Hepatocyte (in vitro differentiated cells): ENCODE measurements around the gene JAML.

Experiments
- EZH2 ChIP-seq: fragments of 200-600 bp; sonication (generic); IDR thresholded peaks from 2 replicates; pipeline ENCODE4 v1.6.1; 2016; ENCODE audit warnings: antibody characterized with exemption, mild to moderate bottlenecking, borderline replicate concordance
- TF ChIP-seq, protein P1 (sequence below): fragments of 200-600 bp; sonication (generic); IDR thresholded peaks from 2 replicates; pipeline ENCODE4 v1.5.1; 2016; ENCODE audit warnings: antibody characterized with exemption, mild to moderate bottlenecking; ENCODE audit not compliant: poor library complexity

DNA sequence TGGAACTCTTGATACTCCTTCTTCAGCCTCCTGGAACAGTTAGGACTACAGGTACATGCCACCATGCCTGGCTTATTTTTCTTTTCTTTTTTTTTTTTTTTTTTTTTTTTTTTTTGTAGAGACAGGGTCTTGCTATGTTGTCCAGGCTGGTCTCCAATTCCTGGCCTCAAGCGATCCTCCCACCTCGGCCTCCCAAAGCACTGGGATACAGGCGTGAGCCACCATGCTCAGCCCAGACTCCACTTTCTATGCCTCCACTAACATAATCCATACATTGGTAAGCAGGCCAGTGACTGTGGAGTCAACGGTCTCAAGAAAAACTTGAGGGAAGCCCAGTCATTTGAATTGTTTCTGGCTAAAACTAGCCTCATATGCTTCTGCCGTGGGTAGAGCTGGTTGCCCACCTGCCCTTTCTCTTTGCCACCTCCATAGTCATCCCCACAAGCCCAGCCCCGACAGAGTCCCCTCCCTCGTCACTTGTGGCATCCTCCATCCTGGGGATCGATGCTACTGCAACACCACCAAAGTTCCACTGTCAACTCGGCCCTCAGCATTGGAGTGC, 50.7 kb downstream of the JAML start:
- TF ChIP-seq EZH2 = no peak
- TF ChIP-seq, protein P1, sequence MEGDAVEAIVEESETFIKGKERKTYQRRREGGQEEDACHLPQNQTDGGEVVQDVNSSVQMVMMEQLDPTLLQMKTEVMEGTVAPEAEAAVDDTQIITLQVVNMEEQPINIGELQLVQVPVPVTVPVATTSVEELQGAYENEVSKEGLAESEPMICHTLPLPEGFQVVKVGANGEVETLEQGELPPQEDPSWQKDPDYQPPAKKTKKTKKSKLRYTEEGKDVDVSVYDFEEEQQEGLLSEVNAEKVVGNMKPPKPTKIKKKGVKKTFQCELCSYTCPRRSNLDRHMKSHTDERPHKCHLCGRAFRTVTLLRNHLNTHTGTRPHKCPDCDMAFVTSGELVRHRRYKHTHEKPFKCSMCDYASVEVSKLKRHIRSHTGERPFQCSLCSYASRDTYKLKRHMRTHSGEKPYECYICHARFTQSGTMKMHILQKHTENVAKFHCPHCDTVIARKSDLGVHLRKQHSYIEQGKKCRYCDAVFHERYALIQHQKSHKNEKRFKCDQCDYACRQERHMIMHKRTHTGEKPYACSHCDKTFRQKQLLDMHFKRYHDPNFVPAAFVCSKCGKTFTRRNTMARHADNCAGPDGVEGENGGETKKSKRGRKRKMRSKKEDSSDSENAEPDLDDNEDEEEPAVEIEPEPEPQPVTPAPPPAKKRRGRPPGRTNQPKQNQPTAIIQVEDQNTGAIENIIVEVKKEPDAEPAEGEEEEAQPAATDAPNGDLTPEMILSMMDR = no peak
